Adrenal gland (tissue), 12 donors: ENCODE measurements around the gene TOMT. TPM values are rescaled to one million over a fixed set of nuclear protein-coding genes. Genes with fewer than 3 reads are reported as not detected.

Experiments
- DNase-seq, 7 donors: peaks; one replicate each; pipeline ENCODE4 v3.0.0-alpha.2; 2019 to 2020
- H3K27ac ChIP-seq, 5 donors: fragments of 200-600 bp; sonication (generic) in 4 of 5; 1 replicate in 3 of 5; 2 replicates in 2 of 5; pipeline versions ENCODE4 v1.5.1 to v1.8.0; 2016 to 2020; ENCODE audit warnings: mild to moderate bottlenecking in 1 of 5
- H3K27me3 ChIP-seq: fragments of 200-600 bp; 2 replicates; pipeline ENCODE4 v1.8.0; 2021
- H3K36me3 ChIP-seq, 2 donors: fragments of 200-600 bp; replicated peaks in 1 of 2; 1 replicate in 1 of 2; 2 replicates in 1 of 2; pipeline versions ENCODE4 v1.5.1 to v1.8.0; 2018 to 2022
- H3K4me1 ChIP-seq, 2 donors: fragments of 200-600 bp; replicated peaks in 1 of 2; 1 replicate in 1 of 2; 2 replicates in 1 of 2; pipeline versions ENCODE4 v1.5.1 to v1.8.0; 2018 to 2021
- H3K4me3 ChIP-seq, 4 donors: fragments of 200-600 bp; sonication (generic) in 3 of 4; one replicate each; pipeline ENCODE4 v1.5.1; 2016 to 2018
- H3K9me3 ChIP-seq, 3 donors: fragments of 200-600 bp; sonication (generic) in 1 of 3; replicated peaks in 1 of 3; 1 replicate in 2 of 3; 2 replicates in 1 of 3; pipeline versions ENCODE4 v1.5.1 to v1.8.0; 2016 to 2021
- CTCF ChIP-seq, 6 experiments: fragments of 450-650 bp in 4 of 6; fragments of 200-600 bp in 2 of 6; sonication (generic) in 1 of 6; IDR thresholded peaks; 1 replicate in 5 of 6; 2 replicates in 1 of 6; pipeline versions ENCODE4 v1.5.1 to v1.8.0; 2016 to 2021; ENCODE audit warnings: antibody characterized with exemption in 6 of 6, mild to moderate bottlenecking in 2 of 6, moderate library complexity in 1 of 6
- POLR2A ChIP-seq, 2 donors: fragments of 450-650 bp; IDR thresholded peaks; one replicate each; pipeline ENCODE4 v1.6.1; 2017; ENCODE audit warnings: antibody characterized with exemption in 2 of 2, mild to moderate bottlenecking in 2 of 2, moderate library complexity in 1 of 2
- WGBS, 4 donors: extraction: QIAGEN DNeasy Blood & Tissue Kit in 2 of 4; methylation state at CpG; one replicate each; pipeline versions ENCODE4 v1.1.5 to v1.1.7; 2013 to 2017; 5-methylcytosine and 5-hydroxymethylcytosine counted together
- intact Hi-C, 2 donors: fragments of 100-400 bp; cut with DNase I; formaldehyde crosslinking; loops; one replicate each; pipeline versions ENCODE4 v1.14.1 to v1.15.0; 2022 to 2023
- polyA plus RNA-seq, 3 donors: library from polyadenylated mRNA; stranded (reverse); fragments of 200-250 nt in 2 of 3; fragments of 350-450 nt in 1 of 3; fragmentation: Illumina TruSeq in 1 of 3; extraction: RNeasy Lipid Tissue Mini Kit (QIAGEN cat#74804) in 1 of 3; gene quantifications; one replicate each; pipeline ENCODE4 v1.2.3, GENCODE V29; 2013 to 2014
- total RNA-seq, 9 donors: library from RNA; depleted of rRNA in 4 of 9; stranded (reverse); fragments of >200 nt in 4 of 9; fragments of 120-200 nt in 1 of 9; fragmentation: NEBNext Ultra II Directional in 1 of 9; extraction: Animal tissue kit (Norgen Biotek cat#: 25700) in 1 of 9; gene quantifications; one replicate each; pipeline versions ENCODE4 v1.1.0 to v1.2.4, GENCODE V29; 2013 to 2023
- donor health status: healthy with polysubstance abuse.
- donor health status: Bipolar disorder and iron deficiency.
- donor health status: DM: yes; HTN: yes; CAD: no.
- donor health status: DM: no; HTN: no; CAD: no.
- donor health status: DM: no; HTN: no; CAD: no.
- donor health status: DM: yes; HTN: yes; CAD: no.

Gene TOMT
- total and polyA plus RNA-seq, 12 donors: not detected

GRCh38 chr11:72102946-72103753, 2.6 kb upstream of the TOMT start, which contains the start of gene LAMTOR1:
Gene LAMTOR1 (minus strand): TSS chr11:72103297. CDS start chr11:72103224, 73 bp downstream.
- H3K4me3 ChIP-seq: peak within 1 kb of the TSS; percentile 58 to 91 (median 82)
- no peaks in the 10 kb centered on the region for H3K27me3 ChIP-seq
- H3K27ac ChIP-seq: peak within 1 kb of the TSS in 4 of 5 donors; percentile 83 to 95 (median 92)
- DNase-seq: peak; percentile 99 to 100 (median 100)
- intact Hi-C loops: loop anchor here in 1 of 2 donors (10.0 kb wide), 1 partner anchor 332 kb away; the partner anchor contains the start of gene CLPB
- WGBS, 4 donors: 3 to 13% (median 4%) methylated on average over 12 to 64 of the region's 64 CpGs
- H3K36me3 ChIP-seq: peaks cover 0 to 12% of the 10 kb centered on the region in 2 donors
- no peaks in the 10 kb centered on the region for H3K9me3 ChIP-seq
- TF ChIP-seq POLR2A (IDR thresholded peaks at IDR 0.05): peak; percentile 65 to 78
- TF ChIP-seq CTCF (IDR thresholded peaks at IDR 0.05): peak; percentile 19 to 80 (median 58)
- peaks cover 35 to 41% of the 10 kb centered on the region in 2 donors for H3K4me1 ChIP-seq

GRCh38 chr11:72103754-72104167, 2.0 kb upstream of the TOMT start:
- Histone ChIP-seq H3K4me3 (peak overlapping the region in 2 of 4 donors; percentile 91), H3K27ac (peak overlapping the region in 4 of 5 donors; percentile 71 to 95 (median 86)), H3K36me3 (peaks cover 0 to 6% of the 10 kb centered on the region in 2 donors), H3K27me3 (no peaks in the 10 kb centered on the region), H3K9me3 (no peaks in the 10 kb centered on the region), H3K4me1 (peaks cover 35 to 41% of the 10 kb centered on the region in 2 donors)
- DNase-seq: no peak
- intact Hi-C loops: loop anchor here in 1 of 2 donors (10.0 kb wide), 1 partner anchor 331 kb away; the partner anchor contains the start of gene CLPB
- no peak for TF ChIP-seq POLR2A (IDR thresholded peaks at IDR 0.05)
- peak in 1 of 6 experiments; percentile 35 for TF ChIP-seq CTCF (IDR thresholded peaks at IDR 0.05)
- 78 to 85% (median 81%) methylated on average over 11 of the region's 11 CpGs for WGBS, 4 donors

- peak in 1 of 7 donors; percentile 48 for DNase-seq
- Histone ChIP-seq H3K9me3 (no peaks in the 10 kb centered on the region), H3K36me3 (no peaks in the 10 kb centered on the region), H3K27ac (peak overlapping the region; percentile 82 to 97 (median 95)), H3K4me3 (peak overlapping the region in 2 of 4 donors; percentile 29 to 65), H3K27me3 (no peaks in the 10 kb centered on the region), H3K4me1 (peaks cover 11 to 15% of the 10 kb centered on the region in 2 donors)
- WGBS, 4 donors: 1 to 4% (median 2%) methylated on average over 10 of the region's 10 CpGs
- TF ChIP-seq POLR2A (IDR thresholded peaks at IDR 0.05) (no peak), CTCF (IDR thresholded peaks at IDR 0.05) (no peak)
- intact Hi-C loops: no loop called here
Observed at GRCh38 chr11:72111300-72112142, 5.8 kb downstream of the TOMT start.
